Measurements from ENCODE around the gene RAB23.

RAB23 gene

GRCh38 chr6:57242505-57242904 is 20.4 kb upstream of the RAB23 start:
- DNase-seq, result no peak

- no peak for DNase-seq
Observed at GRCh38 chr6:57226221-57226620, 4.1 kb upstream of the RAB23 start.

GRCh38 chr6:57224769-57225515 is 2.8 kb upstream of the RAB23 start:
- no peak for DNase-seq

- DNase-seq, result no peak
Observed at GRCh38 chr6:57222743-57223077, 603 bp upstream of the RAB23 start.

GRCh38 chr6:57221191-57221935 is 744 bp downstream of the RAB23 start:
- peak; percentile 10 to 36 (median 22) for DNase-seq

- no peak for DNase-seq
Observed at GRCh38 chr6:57220083-57220703, 1.9 kb downstream of the RAB23 start.

- DNase-seq, result no peak
Observed at GRCh38 chr6:57217270-57217669, 4.8 kb downstream of the RAB23 start.

GRCh38 chr6:57216235-57217101 is 5.6 kb downstream of the RAB23 start:
- no peak for DNase-seq

- no peak for DNase-seq
Observed at GRCh38 chr6:57215260-57215659, 6.8 kb downstream of the RAB23 start.

GRCh38 chr6:57210060-57210459 is 12.0 kb downstream of the RAB23 start:
- DNase-seq, result no peak

- DNase-seq, result no peak
Observed at GRCh38 chr6:57209030-57209429, 13.1 kb downstream of the RAB23 start.

GRCh38 chr6:57207872-57208271 is 14.2 kb downstream of the RAB23 start:
- DNase-seq, result no peak

- DNase-seq, result no peak
Observed at GRCh38 chr6:57207141-57207540, 15.0 kb downstream of the RAB23 start.

- DNase-seq, result no peak
Observed at GRCh38 chr6:57205550-57206328, 16.4 kb downstream of the RAB23 start.

GRCh38 chr6:57201718-57202117 is 20.4 kb downstream of the RAB23 start:
- no peak for DNase-seq

- DNase-seq, result no peak
Observed at GRCh38 chr6:57198926-57199636, 23.0 kb downstream of the RAB23 start.

GRCh38 chr6:57195457-57195856 is 26.6 kb downstream of the RAB23 start:
- DNase-seq, result no peak

GRCh38 chr6:57193177-57193576 is 28.9 kb downstream of the RAB23 start:
- DNase-seq, result no peak

GRCh38 chr6:57190140-57190539 is 32.0 kb downstream of the RAB23 start:
- no peak for DNase-seq

- DNase-seq, result no peak
Observed at GRCh38 chr6:57183336-57183735, 38.8 kb downstream of the RAB23 start.

- DNase-seq, result no peak
Observed at GRCh38 chr6:57182017-57182432, 40.1 kb downstream of the RAB23 start.
